Neural cell (in vitro differentiated cells): ENCODE measurements around the gene EBF3. TPM values are rescaled to one million over a fixed set of nuclear protein-coding genes. Genes with fewer than 3 reads are reported as not detected.

Experiments used
- H2AFZ ChIP-seq: fragments of 200-600, 300-800 bp; sonication (generic), shearing (Covaris generic); 2 replicates; pipeline ENCODE4 v1.6.0; 2014; ENCODE audit warnings: low read depth, mild to moderate bottlenecking, antibody characterized with exemption, low read length, moderate library complexity
- H3F3A ChIP-seq: fragments of 200-600 bp; shearing (Covaris generic); 2 replicates; pipeline ENCODE4 v1.6.1; 2016; ENCODE audit warnings: mild to moderate bottlenecking, moderate library complexity, mixed read lengths, antibody characterized with exemption, low read length; ENCODE audit not compliant: insufficient read depth, poor library complexity, severe bottlenecking
- H3K27ac ChIP-seq: fragments of 200-600, 300-800 bp; sonication (generic), shearing (Covaris generic); 2 replicates; pipeline ENCODE4 v1.5.1; 2014; ENCODE audit warnings: mild to moderate bottlenecking, low read length, moderate library complexity
- H3K27me3 ChIP-seq: fragments of 300-800, 200-600 bp; sonication (generic), shearing (Covaris generic); 2 replicates; pipeline ENCODE4 v1.6.0; 2014; ENCODE audit warnings: mild to moderate bottlenecking, low read depth, low read length, moderate library complexity; ENCODE audit not compliant: insufficient read depth
- H3K36me3 ChIP-seq: fragments of 300-800, 200-600 bp; sonication (generic), shearing (Covaris generic); 2 replicates; pipeline ENCODE4 v1.5.1; 2014; ENCODE audit warnings: mild to moderate bottlenecking, antibody characterized with exemption, low read length, moderate library complexity; ENCODE audit not compliant: insufficient read depth
- H3K4me2 ChIP-seq: fragments of 300-800, 200-600 bp; sonication (generic), shearing (Covaris generic); 2 replicates; pipeline ENCODE4 v1.6.0; 2014; ENCODE audit warnings: mild to moderate bottlenecking, low read length
- H3K4me3 ChIP-seq: fragments of 300-800, 200-600 bp; sonication (generic), shearing (Covaris generic); 2 replicates; pipeline ENCODE4 v1.5.1; 2014; ENCODE audit warnings: mild to moderate bottlenecking, low read length, moderate library complexity
- H3K79me2 ChIP-seq: fragments of 200-600 bp; shearing (Covaris generic); replicated peaks from 2 replicates; pipeline ENCODE4 v1.6.0; 2014; ENCODE audit warnings: mild to moderate bottlenecking, low read length, moderate library complexity; ENCODE audit not compliant: insufficient read depth
- H3K9ac ChIP-seq: fragments of 300-800, 200-600 bp; sonication (generic), shearing (Covaris generic); 2 replicates; pipeline ENCODE4 v1.6.1; 2016; ENCODE audit warnings: mild to moderate bottlenecking, low read length, mixed read lengths
- H3K9me2 ChIP-seq: fragments of 200-600 bp; shearing (Covaris generic); 2 replicates; pipeline ENCODE4 v1.6.1; 2016; ENCODE audit warnings: mild to moderate bottlenecking, low read length, mixed read lengths; ENCODE audit not compliant: insufficient read depth
- H3K9me3 ChIP-seq: fragments of 200-600, 300-800 bp; sonication (generic), shearing (Covaris generic); 2 replicates; pipeline ENCODE4 v1.6.1; 2016; ENCODE audit warnings: mild to moderate bottlenecking, mixed run types, low read length, moderate library complexity, mixed read lengths
- H4K20me1 ChIP-seq: fragments of 200-600 bp; shearing (Covaris generic); 2 replicates; pipeline ENCODE4 v1.6.1; 2016; ENCODE audit warnings: mild to moderate bottlenecking, mixed run types; ENCODE audit not compliant: insufficient read depth
- CTCF ChIP-seq: fragments of 450-650 bp; IDR thresholded peaks from 2 replicates; pipeline ENCODE4 v1.5.1; 2014; ENCODE audit warnings: antibody characterized with exemption, mild to moderate bottlenecking, moderate library complexity; ENCODE audit not compliant: poor library complexity, severe bottlenecking
- EZH2 ChIP-seq: fragments of 200-600, 300-800 bp; shearing (Covaris generic), sonication (generic); IDR thresholded peaks from 2 replicates; pipeline ENCODE4 v1.6.1; 2014; ENCODE audit warnings: antibody characterized with exemption, low read length, borderline replicate concordance, mild to moderate bottlenecking; ENCODE audit not compliant: insufficient read depth, poor library complexity, severe bottlenecking
- MXI1 ChIP-seq: fragments of 450-650 bp; conservative IDR thresholded peaks from 2 replicates; pipeline ENCODE4 v1.6.1; 2014; ENCODE audit warnings: antibody characterized with exemption, mild to moderate bottlenecking; ENCODE audit not compliant: poor library complexity, severe bottlenecking
- POLR2AphosphoS5 ChIP-seq: IDR thresholded peaks from 2 replicates; pipeline ENCODE4 v1.6.1; 2012
- RAD21 ChIP-seq: fragments of 450-650 bp; conservative IDR thresholded peaks from 2 replicates; pipeline ENCODE4 v1.6.1; 2014; ENCODE audit warnings: antibody characterized with exemption, mild to moderate bottlenecking, moderate library complexity
- REST ChIP-seq: IDR thresholded peaks from 2 replicates; pipeline ENCODE4 v1.6.1; 2012; ENCODE audit warnings: borderline replicate concordance
- SMC3 ChIP-seq: fragments of 450-650 bp; conservative IDR thresholded peaks from 2 replicates; pipeline ENCODE4 v1.6.1; 2014; ENCODE audit warnings: antibody characterized with exemption, mild to moderate bottlenecking, moderate library complexity; ENCODE audit not compliant: poor library complexity
- TAF1 ChIP-seq: IDR thresholded peaks from 2 replicates; pipeline ENCODE4 v1.6.1; 2012; ENCODE audit warnings: low read depth
- polyA plus RNA-seq: library from polyadenylated mRNA; depleted of rRNA; stranded (reverse); fragments of >200 nt; gene quantifications from 2 replicates; pipeline ENCODE4 v1.2.3, GENCODE V29; 2014

EBF3 gene
- polyA plus RNA-seq, 1 donor from 2014 or later, result 0.38 TPM

- no peak overlapping the region for H3K9ac ChIP-seq
- no peaks in the 10 kb centered on the region for H3K9me2 ChIP-seq
- H3K9me3 ChIP-seq, result peaks cover 4% of the 10 kb centered on the region
- no peaks in the 10 kb centered on the region for H4K20me1 ChIP-seq
- no peak for TF ChIP-seq CTCF
- no peak for TF ChIP-seq MXI1
- no peak for TF ChIP-seq RAD21
- TF ChIP-seq TAF1, result no peak
- no peak for TF ChIP-seq POLR2AphosphoS5
- TF ChIP-seq SMC3, result no peak
- no peak overlapping the region for H3K4me2 ChIP-seq
- no peaks in the 10 kb centered on the region for H3K27me3 ChIP-seq
- H3K4me3 ChIP-seq, result no peak overlapping the region
- peaks cover 2% of the 10 kb centered on the region for H3F3A ChIP-seq
- no peak overlapping the region for H2AFZ ChIP-seq
- H3K27ac ChIP-seq, result no peak overlapping the region
- H3K36me3 ChIP-seq, result no peaks in the 10 kb centered on the region
- H3K79me2 ChIP-seq, result no peaks in the 10 kb centered on the region
These were observed 109.0 kb downstream of the EBF3 start for GRCh38 chr10:129854796-129855705.

- Histone ChIP-seq H3F3A (peaks cover 2% of the 10 kb centered on the region), H4K20me1 (no peaks in the 10 kb centered on the region), H3K4me3 (no peak overlapping the region), H3K9me3 (peaks cover 4% of the 10 kb centered on the region), H3K27ac (no peak overlapping the region), H2AFZ (no peak overlapping the region), H3K4me2 (no peak overlapping the region), H3K27me3 (no peaks in the 10 kb centered on the region), H3K36me3 (no peaks in the 10 kb centered on the region), H3K79me2 (no peaks in the 10 kb centered on the region), H3K9ac (no peak overlapping the region), H3K9me2 (no peaks in the 10 kb centered on the region)
- TF ChIP-seq SMC3, result no peak
- no peak for TF ChIP-seq POLR2AphosphoS5
- no peak for TF ChIP-seq EZH2
- TF ChIP-seq REST, result no peak
These were observed 109.9 kb downstream of the EBF3 start for GRCh38 chr10:129854158-129854557.
